Measurements from ENCODE around the gene ATP12A.

DNA sequence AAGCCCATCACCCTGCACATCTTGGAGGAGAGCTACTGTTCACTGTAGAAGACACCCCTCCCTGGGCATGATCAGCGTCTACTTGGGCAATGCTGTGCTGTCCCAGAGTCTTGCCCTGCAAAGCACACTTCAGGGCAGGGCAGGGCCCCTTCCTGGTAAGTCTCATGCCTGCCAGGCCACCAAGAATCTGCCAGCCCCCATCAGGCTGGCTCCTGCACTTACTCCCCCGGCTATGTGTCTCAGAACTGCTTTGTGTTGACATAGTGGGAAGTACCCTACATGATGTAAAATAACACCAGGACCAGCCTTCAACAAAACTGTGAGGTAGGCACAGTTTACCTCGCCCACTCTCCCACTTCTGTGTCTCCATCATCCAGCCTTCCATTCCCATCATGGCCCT, 27.8 kb upstream of the ATP12A start:
- TF ChIP-seq, protein P1, sequence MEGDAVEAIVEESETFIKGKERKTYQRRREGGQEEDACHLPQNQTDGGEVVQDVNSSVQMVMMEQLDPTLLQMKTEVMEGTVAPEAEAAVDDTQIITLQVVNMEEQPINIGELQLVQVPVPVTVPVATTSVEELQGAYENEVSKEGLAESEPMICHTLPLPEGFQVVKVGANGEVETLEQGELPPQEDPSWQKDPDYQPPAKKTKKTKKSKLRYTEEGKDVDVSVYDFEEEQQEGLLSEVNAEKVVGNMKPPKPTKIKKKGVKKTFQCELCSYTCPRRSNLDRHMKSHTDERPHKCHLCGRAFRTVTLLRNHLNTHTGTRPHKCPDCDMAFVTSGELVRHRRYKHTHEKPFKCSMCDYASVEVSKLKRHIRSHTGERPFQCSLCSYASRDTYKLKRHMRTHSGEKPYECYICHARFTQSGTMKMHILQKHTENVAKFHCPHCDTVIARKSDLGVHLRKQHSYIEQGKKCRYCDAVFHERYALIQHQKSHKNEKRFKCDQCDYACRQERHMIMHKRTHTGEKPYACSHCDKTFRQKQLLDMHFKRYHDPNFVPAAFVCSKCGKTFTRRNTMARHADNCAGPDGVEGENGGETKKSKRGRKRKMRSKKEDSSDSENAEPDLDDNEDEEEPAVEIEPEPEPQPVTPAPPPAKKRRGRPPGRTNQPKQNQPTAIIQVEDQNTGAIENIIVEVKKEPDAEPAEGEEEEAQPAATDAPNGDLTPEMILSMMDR (conservative IDR thresholded peaks at IDR 0.05 in 1 of 2, IDR thresholded peaks at IDR 0.05 in 1 of 2; ENCODE audit: low read depth in 1 of 2, low read length in 2 of 2) = no peak
- TF ChIP-seq EZH2 (IDR thresholded peaks at IDR 0.05; ENCODE audit: low read length, missing control alignments) = no peak

Measured in fibroblast of lung (primary cell).